Measurements from ENCODE around the gene UBL4B.

UBL4B gene

GRCh38 chr1:110118636-110119396, 6.6 kb downstream of the UBL4B start:
- no peak for DNase-seq

GRCh38 chr1:110119843-110120242, 7.6 kb downstream of the UBL4B start:
- peak; percentile 12 to 72 for DNase-seq

- DNase-seq = no peak
Measured at GRCh38 chr1:110120960-110121561, 8.8 kb downstream of the UBL4B start.

- no peak for DNase-seq
Measured at GRCh38 chr1:110123224-110123623, 11.0 kb downstream of the UBL4B start.

- DNase-seq = no peak
Measured at GRCh38 chr1:110125810-110126209, 13.6 kb downstream of the UBL4B start.

GRCh38 chr1:110130113-110130591, 17.9 kb downstream of the UBL4B start:
- no peak for DNase-seq

GRCh38 chr1:110130989-110131388, 18.7 kb downstream of the UBL4B start:
- DNase-seq = peak in 1 of 2 experiments; percentile 21

GRCh38 chr1:110132682-110133081, 20.4 kb downstream of the UBL4B start:
- DNase-seq = no peak

GRCh38 chr1:110133436-110133835, 21.2 kb downstream of the UBL4B start:
- DNase-seq = no peak

- DNase-seq = no peak
Measured at GRCh38 chr1:110134050-110134595, 21.9 kb downstream of the UBL4B start.

GRCh38 chr1:110135246-110135645, 23.0 kb downstream of the UBL4B start:
- no peak for DNase-seq

- no peak for DNase-seq
Measured at GRCh38 chr1:110135666-110136065, 23.4 kb downstream of the UBL4B start.

GRCh38 chr1:110136911-110137310, 24.7 kb downstream of the UBL4B start:
- peak; percentile 59 to 88 for DNase-seq

GRCh38 chr1:110138956-110139355, 26.7 kb downstream of the UBL4B start:
- peak in 1 of 2 experiments; percentile 5 for DNase-seq

GRCh38 chr1:110144366-110144765, 32.1 kb downstream of the UBL4B start:
- DNase-seq = no peak

GRCh38 chr1:110148961-110149360, 36.7 kb downstream of the UBL4B start:
- DNase-seq = peak in 1 of 2 experiments; percentile 15

GRCh38 chr1:110150330-110151174, 38.3 kb downstream of the UBL4B start, which contains the start of gene SLC6A17:
TSS of gene SLC6A17 (plus strand) at chr1:110150494. CDS start at chr1:110166930, 16,436 bp downstream.
- DNase-seq = peak; percentile 9 to 50

- DNase-seq = peak in 1 of 2 experiments; percentile 12
Measured at GRCh38 chr1:110151175-110151669, 39.0 kb downstream of the UBL4B start.

- no peak for DNase-seq
Measured at GRCh38 chr1:110152133-110152785, 40.0 kb downstream of the UBL4B start.

GRCh38 chr1:110153407-110153950, 41.2 kb downstream of the UBL4B start:
- DNase-seq = peak in 1 of 2 experiments; percentile 17

- DNase-seq = no peak
Measured at GRCh38 chr1:110155878-110156522, 43.8 kb downstream of the UBL4B start.

Data from NCI-H524 (cell line).